SK-N-MC (cell line): Measurements from ENCODE around the gene LTO1.

ENCODE experiments used
- DNase-seq: peaks from one replicate; pipeline ENCODE4 v3.0.0-alpha.2; 2011; ENCODE audit warnings: low read depth, low spot score
- H3K27ac ChIP-seq: fragments of 200-600 bp; sonication (generic); 2 replicates; pipeline ENCODE4 v1.5.1; 2016; ENCODE audit warnings: mixed run types
- H3K36me3 ChIP-seq: fragments of 200-600 bp; sonication (generic); 2 replicates; pipeline ENCODE4 v1.6.1; 2017; ENCODE audit warnings: antibody characterized with exemption, low read length, mixed read lengths; ENCODE audit not compliant: insufficient read depth
- H3K4me3 ChIP-seq: fragments of 200-600 bp; sonication (generic); 2 replicates; pipeline ENCODE4 v1.5.1; 2016
- H3K9ac ChIP-seq: fragments of 200-600 bp; sonication (generic); 2 replicates; pipeline ENCODE4 v1.8.0; 2017; ENCODE audit warnings: mixed run types, mixed read lengths; ENCODE audit not compliant: insufficient read length
- H3K9me3 ChIP-seq: fragments of 200-600 bp; sonication (generic); 2 replicates; pipeline ENCODE4 v1.6.1; 2017; ENCODE audit warnings: low read depth, mild to moderate bottlenecking, antibody characterized with exemption, low read length, moderate library complexity, mixed read lengths
- EZH2 ChIP-seq: fragments of 200-600 bp; sonication (generic); IDR thresholded peaks from one replicate; pipeline ENCODE4 v1.6.1; 2017; ENCODE audit warnings: antibody characterized with exemption
- FOXP2 ChIP-seq: optimal IDR thresholded peaks from 2 replicates; pipeline ENCODE3; 2011; ENCODE audit warnings: mild to moderate bottlenecking, moderate library complexity; ENCODE audit not compliant: insufficient read depth; ENCODE audit errors: extremely low read length, control extremely low read depth
- POLR2AphosphoS5 ChIP-seq: IDR thresholded peaks from 2 replicates; pipeline ENCODE4 v1.6.1; 2012; ENCODE audit warnings: mild to moderate bottlenecking, low read depth, low read length, borderline replicate concordance

The LTO1 gene, protein sequence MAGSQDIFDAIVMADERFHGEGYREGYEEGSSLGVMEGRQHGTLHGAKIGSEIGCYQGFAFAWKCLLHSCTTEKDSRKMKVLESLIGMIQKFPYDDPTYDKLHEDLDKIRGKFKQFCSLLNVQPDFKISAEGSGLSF

GRCh38 chr11:69674886-69675714 lies at the start of gene LTO1:
Gene LTO1 (minus strand): TSS chr11:69675353. CDS start chr11:69675239, 114 bp downstream.
- peak within 1 kb of the TSS; percentile 86 for H3K4me3 ChIP-seq
- peaks cover 29% of the 10 kb centered on the region for H3K36me3 ChIP-seq
- no peak for DNase-seq
- H3K9me3 ChIP-seq, result no peaks in the 10 kb centered on the region
- peak within 1 kb of the TSS; percentile 55 for H3K27ac ChIP-seq
- peak within 1 kb of the TSS; percentile 85 for H3K9ac ChIP-seq
- TF ChIP-seq EZH2 (no peak), POLR2AphosphoS5 (peak; percentile 91)

DNA sequence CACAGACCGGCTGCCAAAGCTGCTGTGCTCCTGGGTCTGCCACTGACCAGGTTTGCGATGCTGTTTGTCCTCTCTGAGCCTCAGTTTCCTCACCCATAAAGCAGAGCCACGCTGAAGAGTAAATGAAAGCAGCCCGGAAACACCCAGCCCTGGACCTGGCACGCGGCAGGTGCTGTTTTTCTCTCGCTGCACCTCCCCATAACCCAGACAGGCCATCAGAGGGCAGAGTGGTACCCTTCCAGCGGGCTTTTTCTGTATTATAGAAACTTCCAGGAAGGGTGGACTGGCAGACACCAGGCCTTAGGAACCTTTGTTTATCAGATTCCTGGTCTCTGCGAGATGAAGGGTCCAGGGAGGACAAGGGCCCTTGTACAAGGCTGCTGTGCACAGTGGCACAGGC lies 46.6 kb upstream of the LTO1 start:
- no peak for DNase-seq

DNA sequence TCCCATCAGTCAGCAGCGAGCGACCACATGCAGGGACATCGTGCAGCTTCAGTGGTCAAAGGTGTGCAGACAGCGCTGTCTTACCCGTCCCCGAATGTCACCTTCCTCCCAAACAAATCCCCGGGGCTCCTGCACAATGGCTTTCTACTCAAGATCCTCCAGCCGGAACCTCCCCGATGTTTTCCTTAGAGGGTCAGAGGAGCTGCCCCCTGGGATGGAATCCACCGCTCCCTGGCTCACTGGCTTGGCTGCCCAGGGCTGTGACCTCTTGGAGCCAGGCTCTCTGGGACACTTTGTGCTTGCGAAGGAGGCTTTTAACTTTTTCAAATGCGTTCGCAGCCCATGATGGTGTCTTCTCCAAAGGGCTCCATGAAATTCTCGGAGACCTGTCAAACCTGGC lies 46.0 kb upstream of the LTO1 start:
- no peak for TF ChIP-seq POLR2AphosphoS5
- Histone ChIP-seq H3K4me3 (no peak overlapping the region), H3K36me3 (no peaks in the 10 kb centered on the region), H3K9me3 (no peaks in the 10 kb centered on the region), H3K27ac (no peak overlapping the region), H3K9ac (no peak overlapping the region)
- DNase-seq, result no peak

More for the DNA sequence above, 46.6 kb upstream of the LTO1 start:
- TF ChIP-seq POLR2AphosphoS5 (no peak), FOXP2 (no peak), EZH2 (no peak)
- Histone ChIP-seq H3K36me3 (no peaks in the 10 kb centered on the region), H3K9me3 (no peaks in the 10 kb centered on the region), H3K27ac (no peak overlapping the region), H3K9ac (no peak overlapping the region), H3K4me3 (no peak overlapping the region)

DNA sequence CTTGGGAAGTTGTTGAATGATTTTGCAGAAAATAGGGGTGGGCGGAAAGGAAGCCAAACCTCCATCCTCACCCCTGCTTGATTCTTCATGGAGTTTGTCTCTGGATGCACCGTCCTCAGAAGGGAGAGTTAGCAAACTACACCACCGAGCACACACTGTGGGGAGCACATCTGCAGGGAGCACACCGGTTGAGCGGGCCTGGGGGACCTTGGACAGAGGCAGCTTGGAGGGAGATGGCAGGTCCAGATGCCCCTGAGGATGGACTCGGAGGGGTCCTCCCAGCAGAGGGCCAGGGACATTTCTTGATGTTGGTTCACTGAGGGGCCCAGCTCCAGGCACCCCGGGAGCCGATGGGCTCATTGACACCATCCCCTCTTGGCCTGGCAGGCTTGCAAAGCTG lies 43.8 kb upstream of the LTO1 start:
- no peak overlapping the region for H3K9ac ChIP-seq
- H3K4me3 ChIP-seq, result no peak overlapping the region
- no peak for DNase-seq
- TF ChIP-seq EZH2 (no peak), POLR2AphosphoS5 (no peak), FOXP2 (no peak)
- no peak overlapping the region for H3K27ac ChIP-seq
- no peaks in the 10 kb centered on the region for H3K36me3 ChIP-seq
- no peaks in the 10 kb centered on the region for H3K9me3 ChIP-seq

DNA sequence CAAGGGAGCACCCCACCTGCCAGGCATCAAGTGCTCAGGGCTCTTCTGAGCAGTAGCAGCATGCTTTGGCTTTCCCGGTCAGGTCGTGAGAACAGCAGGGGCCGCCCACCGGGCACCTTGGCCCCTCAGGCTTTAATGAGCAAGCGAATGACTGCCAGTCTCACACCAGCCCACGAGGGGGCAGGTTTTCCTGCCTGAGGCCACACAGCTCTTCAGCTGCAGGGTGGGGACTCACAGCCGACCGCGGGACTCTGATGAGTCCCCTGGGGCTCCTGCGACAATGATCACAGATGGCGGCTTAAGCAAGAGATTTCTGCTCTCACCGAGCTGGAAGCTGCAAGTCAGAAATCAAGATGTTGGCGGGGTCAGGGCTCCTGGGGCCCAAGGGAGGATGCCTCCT lies 43.0 kb upstream of the LTO1 start:
- no peak overlapping the region for H3K4me3 ChIP-seq
- no peak for TF ChIP-seq POLR2AphosphoS5
- no peak for TF ChIP-seq EZH2
- TF ChIP-seq FOXP2, result no peak
- no peak overlapping the region for H3K9ac ChIP-seq
- no peaks in the 10 kb centered on the region for H3K36me3 ChIP-seq
- DNase-seq, result no peak
- no peaks in the 10 kb centered on the region for H3K9me3 ChIP-seq
- H3K27ac ChIP-seq, result no peak overlapping the region

- no peak overlapping the region for H3K27ac ChIP-seq
- TF ChIP-seq FOXP2 (no peak), POLR2AphosphoS5 (no peak), EZH2 (no peak)
- no peaks in the 10 kb centered on the region for H3K36me3 ChIP-seq
- H3K9me3 ChIP-seq, result no peaks in the 10 kb centered on the region
- no peak for DNase-seq
- no peak overlapping the region for H3K9ac ChIP-seq
- no peak overlapping the region for H3K4me3 ChIP-seq
Measured at GRCh38 chr11:69716891-69717747, 42.0 kb upstream of the LTO1 start.

GRCh38 chr11:69716099-69716498 lies 40.9 kb upstream of the LTO1 start:
- no peaks in the 10 kb centered on the region for H3K9me3 ChIP-seq
- no peaks in the 10 kb centered on the region for H3K36me3 ChIP-seq
- TF ChIP-seq POLR2AphosphoS5 (no peak), FOXP2 (no peak), EZH2 (no peak)
- H3K9ac ChIP-seq, result no peak overlapping the region
- DNase-seq, result no peak
- no peak overlapping the region for H3K4me3 ChIP-seq
- no peak overlapping the region for H3K27ac ChIP-seq

DNA sequence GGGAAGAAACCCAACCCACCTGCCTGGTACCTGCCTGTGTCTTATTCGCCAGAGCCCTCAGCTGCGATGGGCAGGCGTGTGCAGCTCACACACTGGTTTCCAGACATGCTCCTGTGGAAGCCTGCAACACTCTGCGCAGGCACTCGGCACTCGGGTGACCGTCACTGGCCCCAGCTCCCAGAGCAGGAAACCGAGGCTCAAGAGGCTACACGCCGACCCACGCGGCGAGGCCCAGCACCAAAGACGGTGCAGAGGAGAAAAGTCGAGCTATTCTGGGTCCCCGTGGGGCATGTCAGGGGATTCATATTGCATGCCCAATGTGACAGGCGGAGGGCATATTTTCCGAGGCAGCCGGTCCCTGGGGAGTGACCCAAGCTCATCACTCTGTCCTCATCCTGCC lies 40.3 kb upstream of the LTO1 start:
- DNase-seq, result no peak
- Histone ChIP-seq H3K4me3 (no peak overlapping the region), H3K9me3 (no peaks in the 10 kb centered on the region), H3K27ac (no peak overlapping the region), H3K9ac (no peak overlapping the region), H3K36me3 (no peaks in the 10 kb centered on the region)
- TF ChIP-seq EZH2 (no peak), POLR2AphosphoS5 (no peak), FOXP2 (no peak)
